ENCODE measurements around the gene FAM3C.

The FAM3C gene

GRCh38 chr7:121301446-121302213, 94.5 kb downstream of the FAM3C start:
- no peak for DNase-seq (ENCODE audit: low read depth in 1 of 2, low spot score in 1 of 2)

- no peak for DNase-seq (ENCODE audit: low read depth in 1 of 2, low spot score in 1 of 2)
Measured at GRCh38 chr7:121300685-121301420, 95.3 kb downstream of the FAM3C start.

Measured in activated T-helper 1 cell treated with anti-CD3 and anti-CD28 coated beads, Interleukin-2, amount 50 U/mL, for 16 hours (primary cell).